ENCODE results near the gene CENPT.

Gene CENPT, protein sequence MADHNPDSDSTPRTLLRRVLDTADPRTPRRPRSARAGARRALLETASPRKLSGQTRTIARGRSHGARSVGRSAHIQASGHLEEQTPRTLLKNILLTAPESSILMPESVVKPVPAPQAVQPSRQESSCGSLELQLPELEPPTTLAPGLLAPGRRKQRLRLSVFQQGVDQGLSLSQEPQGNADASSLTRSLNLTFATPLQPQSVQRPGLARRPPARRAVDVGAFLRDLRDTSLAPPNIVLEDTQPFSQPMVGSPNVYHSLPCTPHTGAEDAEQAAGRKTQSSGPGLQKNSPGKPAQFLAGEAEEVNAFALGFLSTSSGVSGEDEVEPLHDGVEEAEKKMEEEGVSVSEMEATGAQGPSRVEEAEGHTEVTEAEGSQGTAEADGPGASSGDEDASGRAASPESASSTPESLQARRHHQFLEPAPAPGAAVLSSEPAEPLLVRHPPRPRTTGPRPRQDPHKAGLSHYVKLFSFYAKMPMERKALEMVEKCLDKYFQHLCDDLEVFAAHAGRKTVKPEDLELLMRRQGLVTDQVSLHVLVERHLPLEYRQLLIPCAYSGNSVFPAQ

DNA sequence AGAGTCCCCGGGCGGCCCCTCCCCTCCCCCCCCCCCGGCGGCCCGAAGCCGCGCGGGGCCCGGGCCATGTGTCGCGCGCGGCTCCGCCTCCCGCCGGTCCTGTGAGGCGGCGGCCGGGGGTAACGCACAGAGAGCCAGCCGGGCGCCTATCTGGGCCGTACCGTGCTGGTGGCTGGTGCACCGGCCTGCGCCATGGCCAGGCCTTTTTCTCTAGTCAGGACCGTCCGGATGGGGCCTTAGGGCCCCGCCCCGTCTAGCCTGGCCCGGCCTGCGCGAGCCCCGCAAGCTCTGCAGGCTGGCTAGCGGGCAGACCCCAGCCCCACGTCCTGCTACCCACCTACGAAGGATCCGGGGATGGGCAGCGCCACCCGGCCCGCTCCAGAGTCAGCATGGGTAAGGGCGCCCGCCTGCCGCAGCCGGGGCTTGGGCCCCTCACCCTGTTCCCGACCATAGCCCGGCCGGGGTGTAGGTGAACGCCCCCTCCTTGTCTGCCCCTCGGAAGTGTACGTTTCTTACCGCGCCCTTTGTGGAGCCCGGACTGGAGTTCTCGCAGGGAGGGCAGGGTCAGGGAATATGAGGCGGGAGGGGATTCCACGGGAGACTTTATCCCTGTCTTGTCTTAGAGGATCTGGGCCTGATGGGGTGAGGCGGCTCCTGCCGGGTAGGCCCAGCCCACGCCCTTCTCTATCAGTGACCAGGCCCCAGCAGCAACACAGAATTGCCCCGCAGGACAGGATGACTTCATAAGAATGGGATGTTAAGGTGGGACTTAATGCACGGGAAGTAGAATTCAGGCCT is at the start of gene CENPT:
Gene CENPT, minus strand, starts transcription at position 630 of the 798 bp plus-strand sequence. CDS start 13,834 bp downstream, outside the sequence.
- no peak for DNase-seq (ENCODE audit: low read depth)

DNA sequence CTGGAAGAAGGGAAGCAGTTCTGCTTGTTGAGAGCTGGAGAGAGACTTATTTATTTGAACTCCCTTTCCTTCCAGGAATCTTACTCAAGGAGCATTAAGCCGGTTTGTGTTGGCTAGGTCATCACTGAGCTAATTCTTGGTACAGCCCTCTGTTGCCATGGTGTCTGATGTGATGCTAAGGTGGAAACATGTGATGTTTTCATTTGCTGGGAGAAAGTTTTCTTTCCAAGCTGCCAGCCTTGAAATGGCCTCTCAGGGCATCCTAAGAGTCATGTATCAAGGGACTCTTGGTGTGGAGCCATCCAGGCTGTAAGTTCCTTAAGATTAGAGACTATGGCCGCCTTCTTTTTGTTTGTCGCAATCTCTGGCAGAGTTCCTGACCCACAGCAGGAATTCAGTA is 49.7 kb upstream of the CENPT start:
- no peak for DNase-seq (ENCODE audit: low read depth)

DNA sequence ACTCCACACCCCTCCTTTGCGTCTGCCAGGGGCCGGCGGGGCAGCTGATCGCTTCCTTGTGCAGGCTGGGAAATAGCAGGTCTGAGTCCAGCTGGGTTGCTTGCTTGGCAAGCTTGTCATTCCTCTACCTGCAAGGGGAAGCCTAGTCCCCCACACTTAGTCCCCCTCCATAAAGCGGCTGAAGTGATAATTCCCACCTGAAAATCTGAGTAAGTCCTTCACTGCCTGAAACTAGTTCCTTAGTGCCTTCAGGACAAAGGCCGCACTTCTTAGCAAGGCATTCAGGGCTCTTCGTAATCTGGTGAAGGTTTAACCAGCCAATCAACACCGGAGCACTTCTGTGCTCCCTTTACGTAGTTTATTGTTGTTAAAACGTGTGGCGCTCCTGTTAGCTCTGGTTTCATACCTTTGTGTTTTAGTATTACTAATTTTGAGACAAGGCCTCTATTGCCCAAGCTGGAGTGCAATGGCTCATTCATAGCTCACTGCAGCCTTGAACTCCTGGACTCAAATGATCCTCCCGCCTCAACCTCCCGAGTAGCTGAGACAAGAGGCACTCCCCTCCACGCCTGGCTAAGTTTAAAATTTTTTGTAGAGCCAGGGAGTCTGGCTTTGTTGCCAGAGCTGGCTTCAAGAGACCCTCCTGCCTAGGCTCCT is 46.4 kb upstream of the CENPT start:
- DNase-seq (ENCODE audit: low read depth): no peak

DNA sequence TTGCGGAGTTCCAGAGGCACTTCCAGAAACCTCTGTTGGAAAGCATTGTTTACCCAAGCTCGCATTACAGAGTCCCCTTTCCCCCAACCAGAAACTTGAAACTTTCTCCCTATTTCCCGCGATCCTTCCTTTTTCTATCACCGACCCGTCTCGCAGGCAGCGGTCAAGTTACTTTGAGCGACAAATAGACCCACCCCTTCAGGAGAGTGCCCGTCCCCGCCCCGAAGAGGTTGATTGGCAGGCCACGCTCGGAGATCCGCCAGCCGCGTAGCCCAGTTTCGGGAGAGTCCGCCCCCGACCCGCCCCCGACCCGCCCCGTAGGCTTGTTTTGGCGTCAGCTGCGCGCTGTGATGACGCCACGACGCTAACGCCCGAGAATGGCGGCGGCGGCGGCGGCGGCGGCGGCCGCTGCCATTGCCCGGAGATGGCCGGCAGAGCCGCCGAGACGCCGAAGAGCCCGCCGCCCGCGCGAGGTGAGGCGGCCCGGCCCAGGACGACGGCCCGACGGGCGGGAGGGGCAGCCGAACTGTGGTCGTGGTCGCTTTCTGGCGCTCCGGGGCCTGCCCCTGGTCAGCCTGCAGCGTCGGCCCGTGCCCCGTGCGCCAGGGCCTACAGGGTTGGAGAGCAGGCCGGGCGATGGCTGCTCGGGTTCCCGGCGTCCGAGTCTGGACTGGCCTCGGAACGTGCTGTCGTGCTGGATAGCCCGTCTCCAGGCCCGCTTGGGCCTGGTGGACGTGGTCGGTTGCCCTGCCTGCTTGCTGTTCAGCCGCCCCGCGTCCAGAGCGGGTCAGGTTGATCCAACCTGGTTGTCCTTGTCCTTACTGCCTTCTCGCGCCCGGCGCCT is 45.6 kb upstream of the CENPT start, which contains the start of gene PSKH1:
Gene PSKH1, plus strand, starts transcription at position 356 of the 844 bp plus-strand sequence. CDS start 15,496 bp downstream, outside the sequence.
- DNase-seq (ENCODE audit: low read depth): peak; percentile 89

DNA sequence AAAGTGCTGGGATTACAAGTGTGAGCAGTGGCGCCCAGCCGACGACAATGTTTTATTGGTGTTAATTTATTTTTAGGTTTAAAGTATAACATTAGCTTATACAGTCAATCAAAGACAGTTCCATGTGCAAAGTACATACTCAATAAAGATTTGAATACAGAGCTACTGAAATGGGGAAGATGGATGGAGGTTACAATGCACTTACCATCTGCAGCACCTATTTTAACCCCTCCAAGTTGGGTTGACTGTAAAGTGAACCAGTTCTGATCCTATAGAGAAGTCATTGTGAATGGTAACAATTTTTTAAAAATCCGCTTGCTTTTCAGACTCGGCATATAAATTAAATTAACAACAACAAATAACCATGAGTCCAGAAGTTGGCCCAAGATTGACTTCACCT is 44.9 kb upstream of the CENPT start:
- DNase-seq (ENCODE audit: low read depth): no peak

DNA sequence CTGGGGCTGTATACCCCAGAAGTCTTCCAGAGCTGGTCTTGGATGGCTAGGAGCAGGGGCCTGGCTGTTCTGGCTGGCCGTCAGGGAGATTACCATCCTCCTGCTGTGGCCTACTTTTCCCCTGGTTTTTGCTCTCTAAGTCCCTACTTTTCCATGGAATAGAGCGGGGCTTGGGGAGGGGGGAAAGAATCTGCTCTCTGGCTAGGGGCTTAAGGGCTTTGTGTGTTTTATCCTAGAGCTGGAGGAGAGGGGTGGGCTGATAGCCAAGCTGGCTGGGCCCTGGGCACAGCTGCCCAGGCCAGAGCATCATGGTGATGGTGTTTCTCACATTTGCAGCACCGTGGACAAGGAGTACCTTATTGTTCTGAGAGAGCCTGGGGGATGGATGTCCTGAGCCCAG is 40.8 kb upstream of the CENPT start:
- DNase-seq (ENCODE audit: low read depth): no peak

DNA sequence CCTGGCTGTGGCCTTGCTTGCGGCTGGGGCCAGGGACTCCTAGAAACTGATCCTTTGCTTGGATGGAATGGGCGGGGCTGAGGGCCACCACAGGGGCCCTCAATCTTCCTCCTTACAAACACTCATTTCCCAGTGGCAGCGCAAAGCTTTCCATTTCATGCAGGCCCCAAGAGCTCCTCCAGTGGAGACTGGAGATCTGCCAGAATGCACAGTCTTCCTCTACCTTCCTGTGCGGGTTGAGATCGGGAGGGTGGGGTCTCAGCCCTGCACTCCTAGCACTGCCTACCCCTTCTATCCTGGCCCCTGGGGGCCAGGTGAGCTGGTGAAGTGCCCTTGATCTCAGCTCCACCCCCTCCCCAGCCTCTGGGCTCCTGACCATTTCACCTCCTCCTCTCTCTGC is 38.9 kb upstream of the CENPT start:
- no peak for DNase-seq (ENCODE audit: low read depth)

DNA sequence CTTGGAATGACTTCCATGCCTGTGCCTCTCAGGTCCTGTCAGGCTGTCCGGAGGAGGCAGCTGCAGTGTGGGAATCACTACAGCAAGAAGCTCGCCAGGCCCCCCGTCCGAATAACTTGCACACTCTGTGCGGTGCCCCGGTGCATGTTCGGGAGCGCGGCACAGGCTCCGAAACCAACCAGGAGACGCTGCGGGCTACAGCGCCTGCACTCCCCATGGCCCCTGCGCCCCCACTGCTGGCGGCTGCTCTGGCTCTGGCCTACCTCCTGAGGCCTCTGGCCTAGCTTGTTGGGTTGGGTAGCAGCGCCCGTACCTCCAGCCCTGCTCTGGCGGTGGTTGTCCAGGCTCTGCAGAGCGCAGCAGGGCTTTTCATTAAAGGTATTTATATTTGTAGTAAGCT is 38.5 kb upstream of the CENPT start:
- no peak for DNase-seq (ENCODE audit: low read depth)

DNA sequence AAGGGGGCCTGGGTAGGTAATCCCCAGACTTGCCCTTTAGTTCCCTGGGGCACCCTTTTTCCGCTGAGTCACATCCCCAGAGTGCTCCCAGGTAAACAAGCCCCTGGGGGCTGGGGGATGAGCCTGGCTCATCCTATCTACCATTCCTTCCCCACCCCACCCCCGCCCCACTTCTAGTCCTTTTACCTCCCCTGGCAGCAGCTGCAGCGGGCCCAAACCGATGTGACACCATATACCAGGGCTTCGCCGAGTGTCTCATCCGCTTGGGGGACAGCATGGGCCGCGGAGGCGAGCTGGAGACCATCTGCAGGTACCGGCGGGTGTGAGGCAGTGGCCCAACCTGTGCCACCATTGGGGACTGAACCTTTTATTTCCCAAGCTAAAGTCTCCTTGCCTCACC is 38.1 kb upstream of the CENPT start:
- DNase-seq (ENCODE audit: low read depth): no peak

DNA sequence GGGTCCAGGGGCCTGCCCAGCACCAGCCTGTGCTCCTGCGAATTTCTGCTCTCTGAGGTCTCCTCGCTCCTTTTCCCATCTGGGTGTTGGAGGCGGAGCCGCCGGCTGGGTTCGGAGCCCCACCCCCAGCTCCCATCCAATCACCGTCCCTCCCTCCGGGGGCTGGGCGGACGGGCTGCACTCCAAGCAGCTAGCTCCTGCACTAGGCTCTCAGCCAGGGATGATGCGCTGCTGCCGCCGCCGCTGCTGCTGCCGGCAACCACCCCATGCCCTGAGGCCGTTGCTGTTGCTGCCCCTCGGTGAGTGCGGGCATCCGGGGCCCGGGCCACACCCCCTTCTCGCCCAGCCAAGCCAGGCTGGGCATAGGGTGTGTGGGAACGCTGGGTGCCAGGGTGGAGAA is 37.2 kb upstream of the CENPT start, which contains the start of gene NRN1L:
Gene NRN1L, plus strand, starts transcription at position 202 of the 400 bp plus-strand sequence. Its CDS starts 19 bp downstream, at position 221.
- DNase-seq (ENCODE audit: low read depth): no peak

DNA sequence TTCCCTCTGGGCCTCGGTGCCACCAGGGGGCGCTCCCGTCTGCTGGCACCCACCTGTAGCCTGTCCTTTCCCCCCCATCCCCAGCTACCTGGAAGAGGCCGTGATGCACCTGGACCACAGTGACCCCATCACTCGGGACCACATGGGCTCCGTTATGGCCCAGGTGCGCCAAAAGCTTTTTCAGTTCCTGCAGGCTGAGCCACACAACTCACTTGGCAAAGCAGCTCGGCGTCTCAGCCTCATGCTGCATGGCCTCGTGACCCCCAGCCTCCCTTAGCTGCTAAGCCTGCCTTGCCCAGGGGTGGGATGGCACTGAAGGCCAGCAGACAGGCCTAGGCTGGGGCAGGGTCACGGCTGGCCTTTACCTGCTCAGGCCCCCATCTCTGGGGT is 36.4 kb upstream of the CENPT start:
- DNase-seq (ENCODE audit: low read depth): peak; percentile 66

DNA sequence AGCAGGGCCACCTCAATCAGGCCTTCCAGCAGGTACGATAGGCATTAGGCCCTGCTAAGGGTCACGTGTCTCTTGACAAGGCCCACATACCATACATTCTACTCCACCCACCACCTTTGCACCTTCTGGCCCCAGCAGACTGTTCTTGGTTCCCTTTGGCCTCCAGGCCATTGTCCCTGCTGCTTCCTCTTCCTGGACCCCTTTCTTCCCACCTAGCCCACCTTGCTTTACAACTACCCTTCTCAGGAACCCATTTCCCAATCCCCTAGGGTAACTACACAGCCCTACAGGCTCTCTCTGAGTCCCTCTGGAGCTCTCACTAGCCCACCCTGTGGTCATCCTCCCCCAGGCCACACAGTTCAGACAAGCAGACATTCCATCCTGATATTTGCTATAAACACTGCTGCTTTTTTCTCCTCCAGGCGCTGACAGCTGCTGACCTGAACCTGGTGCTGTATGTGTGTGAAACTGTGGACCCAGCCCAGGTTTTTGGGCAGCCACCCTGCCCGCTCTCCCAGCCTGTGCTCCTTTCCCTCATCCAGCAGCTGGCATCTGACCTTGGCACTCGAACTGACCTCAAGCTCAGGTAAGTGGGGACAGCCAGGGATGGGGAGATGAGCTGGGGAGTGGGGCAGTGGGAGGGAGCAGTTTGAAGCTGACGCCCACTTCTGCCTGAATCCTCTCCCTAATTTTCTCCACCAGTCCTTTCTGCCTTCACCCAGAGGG is 35.8 kb upstream of the CENPT start:
- no peak for DNase-seq (ENCODE audit: low read depth)

DNA sequence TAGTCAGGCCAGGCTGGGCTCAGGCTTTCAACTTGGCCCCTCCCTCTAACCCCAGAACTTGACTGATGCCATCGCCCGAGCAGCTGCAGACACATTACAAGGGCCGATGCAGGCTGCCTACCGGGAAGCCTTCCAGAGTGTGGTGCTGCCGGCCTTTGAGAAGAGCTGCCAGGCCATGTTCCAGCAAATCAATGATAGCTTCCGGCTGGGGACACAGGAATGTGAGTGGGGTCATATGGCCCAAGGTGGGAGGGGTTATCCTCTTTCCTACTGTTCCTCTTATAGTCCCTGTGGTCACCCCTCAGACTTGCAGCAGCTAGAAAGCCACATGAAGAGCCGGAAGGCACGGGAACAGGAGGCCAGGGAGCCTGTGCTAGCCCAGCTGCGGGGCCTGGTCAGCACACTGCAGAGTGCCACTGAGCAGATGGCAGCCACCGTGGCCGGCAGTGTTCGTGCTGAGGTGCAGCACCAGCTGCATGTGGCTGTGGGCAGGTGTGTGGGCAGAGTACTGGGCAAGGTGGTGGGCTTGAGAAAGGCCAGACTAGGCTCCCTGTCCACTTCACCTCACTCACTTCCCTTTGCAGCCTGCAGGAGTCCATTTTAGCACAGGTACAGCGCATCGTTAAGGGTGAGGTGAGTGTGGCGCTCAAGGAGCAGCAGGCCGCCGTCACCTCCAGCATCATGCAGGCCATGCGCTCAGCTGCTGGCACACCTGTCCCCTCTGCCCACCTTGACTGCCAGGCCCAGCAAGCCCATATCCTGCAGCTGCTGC is 35.1 kb upstream of the CENPT start:
- no peak for DNase-seq (ENCODE audit: low read depth)

DNA sequence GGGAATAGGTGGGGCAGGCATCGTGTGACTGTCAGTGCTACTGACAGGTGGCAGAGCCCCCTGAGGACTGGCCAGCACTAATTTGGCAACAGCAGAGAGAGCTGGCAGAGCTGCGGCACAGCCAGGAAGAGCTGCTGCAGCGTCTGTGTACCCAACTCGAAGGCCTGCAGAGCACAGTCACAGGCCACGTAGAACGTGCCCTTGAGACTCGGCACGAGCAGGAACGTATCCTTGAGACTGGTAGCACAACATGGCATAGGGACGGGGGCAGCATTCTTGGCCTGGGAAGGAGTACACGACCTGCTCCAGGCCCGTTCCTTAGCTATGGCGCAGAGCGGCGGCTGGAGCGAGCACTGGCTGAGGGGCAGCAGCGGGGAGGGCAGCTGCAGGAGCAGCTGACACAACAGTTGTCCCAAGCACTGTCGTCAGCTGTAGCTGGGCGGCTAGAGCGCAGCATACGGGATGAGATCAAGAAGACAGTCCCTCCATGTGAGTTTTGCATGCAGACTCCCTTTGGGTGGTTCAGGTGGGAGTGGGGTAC is 34.2 kb upstream of the CENPT start:
- no peak for DNase-seq (ENCODE audit: low read depth)

DNA sequence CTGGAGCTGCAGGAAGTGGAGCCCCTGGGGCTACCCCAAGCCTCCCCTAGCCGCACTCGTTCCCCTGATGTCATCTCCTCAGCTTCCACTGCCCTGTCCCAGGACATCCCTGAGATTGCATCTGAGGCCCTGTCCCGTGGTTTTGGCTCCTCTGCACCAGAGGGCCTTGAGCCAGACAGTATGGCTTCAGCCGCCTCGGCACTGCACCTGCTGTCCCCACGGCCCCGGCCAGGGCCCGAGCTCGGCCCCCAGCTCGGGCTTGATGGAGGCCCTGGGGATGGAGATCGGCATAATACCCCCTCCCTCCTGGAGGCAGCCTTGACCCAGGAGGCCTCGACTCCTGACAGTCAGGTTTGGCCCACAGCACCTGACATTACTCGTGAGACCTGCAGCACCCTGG is 33.1 kb upstream of the CENPT start:
- DNase-seq (ENCODE audit: low read depth): no peak

DNA sequence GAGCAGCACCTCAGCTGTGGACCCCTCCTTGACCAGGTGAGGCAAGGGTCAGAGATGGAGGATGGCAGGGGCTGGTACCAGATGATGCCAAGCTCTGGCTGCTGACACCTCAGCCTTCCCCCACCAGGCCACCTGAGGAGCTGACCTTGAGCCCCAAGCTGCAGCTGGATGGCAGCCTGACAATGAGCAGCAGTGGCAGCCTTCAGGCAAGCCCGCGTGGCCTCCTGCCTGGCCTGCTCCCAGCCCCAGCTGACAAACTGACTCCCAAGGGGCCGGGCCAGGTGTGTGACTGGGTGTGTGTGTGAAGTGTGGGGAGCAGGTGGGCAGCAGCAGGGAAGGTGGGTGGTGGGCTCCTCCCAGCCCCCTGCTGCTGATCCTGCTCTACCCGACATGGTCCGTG is 32.4 kb upstream of the CENPT start:
- DNase-seq (ENCODE audit: low read depth): no peak

DNA sequence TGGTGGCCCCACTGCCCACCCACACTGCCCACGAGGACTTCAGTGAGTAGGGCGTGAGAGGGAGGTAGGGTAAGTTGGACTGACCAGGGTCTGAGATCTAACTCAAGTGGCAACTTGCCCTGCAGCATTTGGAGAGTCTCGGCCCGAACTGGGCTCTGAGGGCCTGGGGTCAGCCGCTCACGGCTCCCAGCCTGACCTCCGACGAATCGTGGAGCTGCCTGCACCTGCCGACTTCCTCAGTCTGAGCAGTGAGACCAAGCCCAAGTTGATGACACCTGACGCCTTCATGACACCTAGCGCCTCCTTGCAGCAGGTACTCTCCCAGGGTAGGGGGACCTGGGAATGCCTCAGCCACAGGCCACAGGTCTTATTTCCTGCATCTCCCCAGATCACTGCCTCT is 32.0 kb upstream of the CENPT start:
- no peak for DNase-seq (ENCODE audit: low read depth)

DNA sequence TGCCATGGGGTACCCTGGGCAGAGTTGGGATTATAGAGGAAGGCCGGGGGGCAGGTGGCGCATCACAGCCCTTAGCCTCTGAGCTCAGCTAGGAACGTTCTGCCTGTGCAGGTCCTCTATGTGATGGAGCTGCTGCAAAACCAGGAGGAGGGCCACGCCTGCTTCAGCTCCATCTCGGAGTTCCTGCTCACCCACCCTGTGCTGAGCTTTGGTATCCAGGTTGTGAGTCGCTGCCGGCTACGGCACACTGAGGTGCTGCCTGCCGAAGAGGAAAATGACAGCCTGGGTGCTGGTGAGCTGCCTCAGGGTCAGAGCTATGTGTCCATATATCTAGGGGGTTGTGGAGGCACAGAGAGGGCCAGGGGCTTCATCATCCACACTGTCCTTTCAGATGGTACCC is 31.4 kb upstream of the CENPT start:
- no peak for DNase-seq (ENCODE audit: low read depth)

DNA sequence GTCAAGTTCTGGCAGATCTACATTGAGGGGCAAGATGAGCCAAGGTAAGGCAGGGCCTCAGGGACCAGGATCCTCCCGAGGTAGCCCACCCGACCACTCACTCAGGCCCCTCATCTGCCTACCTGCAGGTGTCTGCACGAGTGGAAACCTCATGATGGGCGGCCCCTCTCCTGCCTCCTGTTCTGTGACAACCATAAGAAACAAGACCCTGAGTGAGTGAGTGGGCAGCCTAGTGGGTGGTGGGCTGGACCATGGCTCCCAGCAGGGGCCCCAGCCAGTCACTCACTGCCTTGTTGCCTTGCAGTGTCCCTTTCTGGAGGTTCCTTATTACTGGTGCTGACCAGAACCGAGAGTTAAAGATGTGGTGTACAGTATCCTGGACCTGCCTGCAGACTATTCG is 30.7 kb upstream of the CENPT start:
- no peak for DNase-seq (ENCODE audit: low read depth)

DNA sequence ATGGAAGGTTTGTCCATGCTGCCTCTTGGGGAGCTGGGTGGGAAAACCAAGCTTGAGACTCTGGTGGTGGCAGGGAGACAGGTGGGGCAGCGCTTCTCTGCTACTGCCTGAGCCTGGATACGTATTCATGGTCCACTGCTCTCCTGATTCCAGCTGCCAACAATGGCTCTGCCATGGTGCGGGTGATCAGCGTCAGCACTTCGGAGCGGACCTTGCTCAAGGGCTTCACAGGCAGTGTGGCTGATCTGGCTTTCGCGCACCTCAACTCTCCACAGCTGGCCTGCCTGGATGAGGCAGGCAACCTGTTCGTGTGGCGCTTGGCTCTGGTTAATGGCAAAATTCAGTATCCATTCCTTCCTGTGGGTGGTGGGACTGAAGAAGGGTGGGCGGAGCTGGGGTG is 29.6 kb upstream of the CENPT start:
- DNase-seq (ENCODE audit: low read depth): no peak

All from stimulated activated CD8-positive, alpha-beta memory T cell treated with anti-CD3 and anti-CD28 coated beads, Interleukin-4, amount 100 ng/mL, for 24 hours (primary cell).